HG03196 (cell line): ENCODE results near the gene MRPL45.
A peak's percentile ranks its signal among the peaks of the same experiment; 100 is the strongest.
"Not testable (repeated sequence)": the region's sequence is repeated elsewhere in the genome, so short reads cannot be mapped to it uniquely, and the experiment has no call there.

Experiments used
- ATAC-seq: cut with Tn5 transposase; IDR thresholded peaks from one replicate; pipeline ENCODE4 v1.9.1; 2021; ENCODE audit not compliant: unreplicated experiment

MRPL45 gene

DNA sequence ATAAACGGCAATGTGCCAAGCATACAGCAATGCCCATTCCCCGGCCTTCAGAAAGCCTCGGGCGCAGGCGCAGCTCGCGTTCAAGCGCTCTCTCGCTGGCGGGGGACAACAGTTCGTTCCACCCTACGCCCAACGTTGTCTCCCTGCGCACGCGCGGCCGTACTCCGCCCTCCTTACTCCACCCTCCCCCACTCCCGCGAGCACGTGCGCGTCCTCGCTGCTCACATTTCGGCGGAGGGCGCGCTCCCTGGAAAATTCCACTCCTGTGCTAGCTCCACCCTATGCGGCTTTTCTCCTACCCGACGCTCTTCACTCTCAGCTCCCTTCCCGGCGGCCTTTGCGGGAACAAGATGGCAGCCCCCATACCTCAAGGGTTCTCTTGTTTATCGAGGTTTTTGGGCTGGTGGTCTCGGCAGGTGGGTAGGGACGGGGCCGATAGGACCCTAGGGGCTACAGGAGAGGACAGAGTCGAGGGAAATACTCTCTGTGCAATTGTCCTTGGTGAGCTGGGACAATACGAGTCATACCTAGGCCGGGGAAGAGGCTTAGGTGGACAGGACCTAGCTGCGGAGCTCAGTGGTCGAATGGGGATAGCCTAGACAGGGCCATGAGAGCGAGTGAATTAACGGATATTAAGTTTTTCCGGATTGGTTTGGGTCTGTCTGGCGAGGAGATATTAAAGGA lies at the start of gene MRPL45:
Gene MRPL45, plus strand, starts transcription at position 335 of the 684 bp plus-strand sequence. Its CDS starts 16 bp downstream, at position 351.
- peak; percentile 94 for ATAC-seq

GRCh38 chr17:38253191-38253590 lies 43.8 kb upstream of the MRPL45 start:
- ATAC-seq, result not testable (repeated sequence)

GRCh38 chr17:38254357-38254756 lies 42.6 kb upstream of the MRPL45 start:
- ATAC-seq, result not testable (repeated sequence)

- ATAC-seq, result peak; percentile 80
Observed at GRCh38 chr17:38257013-38257621, 39.9 kb upstream of the MRPL45 start.

DNA sequence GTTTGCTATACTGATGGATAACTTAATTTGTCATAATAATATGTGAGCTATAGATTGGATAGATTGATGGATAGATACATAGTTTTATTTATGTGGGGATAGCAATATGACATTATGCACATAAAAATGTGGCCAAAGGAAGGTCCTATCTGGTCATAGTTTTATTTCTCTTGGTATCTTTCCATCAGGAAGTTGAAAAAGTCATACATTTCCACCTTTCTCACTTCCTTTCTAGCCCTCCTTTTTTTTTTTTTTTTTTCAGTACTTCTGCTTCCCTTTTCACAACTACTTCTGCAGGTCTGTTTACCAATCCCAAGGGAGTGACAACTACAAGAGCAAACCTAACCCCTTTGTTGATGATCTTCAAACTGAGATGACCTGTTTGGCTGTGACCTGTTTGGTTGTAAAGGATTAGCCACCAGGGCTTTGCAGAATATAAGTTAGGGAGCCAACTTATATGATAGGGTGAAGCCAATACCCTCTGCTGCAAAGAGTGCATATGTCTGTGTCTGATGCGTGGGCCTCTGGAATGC lies 30.9 kb upstream of the MRPL45 start:
- not testable (repeated sequence) for ATAC-seq

- not testable (repeated sequence) for ATAC-seq
Observed at GRCh38 chr17:38266571-38266970, 30.4 kb upstream of the MRPL45 start.

GRCh38 chr17:38268138-38268537 lies 28.8 kb upstream of the MRPL45 start:
- ATAC-seq, result not testable (repeated sequence)

DNA sequence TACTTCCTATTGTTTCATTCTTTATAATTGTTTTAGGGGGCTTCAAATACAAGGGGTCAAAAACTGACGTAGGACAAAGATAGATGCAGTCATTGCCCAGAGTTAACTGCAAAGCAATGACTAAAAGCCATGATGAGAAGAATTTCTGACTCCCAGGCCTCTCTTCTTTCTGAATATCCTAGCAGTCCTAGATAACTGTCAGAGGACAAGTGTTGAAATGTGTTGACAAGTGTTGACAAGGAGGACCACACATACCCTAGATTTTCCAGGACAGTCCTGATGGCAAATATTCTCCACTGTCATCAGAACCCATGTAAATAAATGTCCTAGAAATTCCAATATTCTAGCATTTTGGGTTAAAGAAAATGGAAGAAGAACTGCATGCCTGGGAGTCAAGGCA lies 27.9 kb upstream of the MRPL45 start:
- ATAC-seq, result not testable (repeated sequence)

DNA sequence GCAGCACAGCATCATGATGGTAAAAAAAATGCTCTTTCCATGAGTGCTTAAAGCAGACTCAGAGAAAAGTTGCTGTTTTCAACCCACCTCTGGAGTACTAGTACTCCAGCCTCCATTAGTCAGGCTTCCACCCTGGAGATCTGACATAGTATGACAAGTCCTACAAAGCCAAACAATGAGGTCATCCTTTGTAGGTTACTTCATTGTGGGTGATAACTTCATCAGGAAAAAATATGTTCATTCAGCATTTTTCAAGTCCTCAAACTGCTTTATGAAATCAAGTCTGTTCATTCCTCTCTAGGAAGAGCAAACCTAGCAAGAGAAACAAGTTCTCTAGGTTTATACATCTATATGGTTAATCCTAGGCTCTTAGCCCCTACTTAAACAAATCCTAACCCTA lies 27.4 kb upstream of the MRPL45 start:
- not testable (repeated sequence) for ATAC-seq

- not testable (repeated sequence) for ATAC-seq
Observed at GRCh38 chr17:38285994-38286393, 11.0 kb upstream of the MRPL45 start.

- peak; percentile 55 for ATAC-seq
Observed at GRCh38 chr17:38286501-38287091, 10.4 kb upstream of the MRPL45 start.

- not testable (repeated sequence) for ATAC-seq
Observed at GRCh38 chr17:38288217-38288827, 8.6 kb upstream of the MRPL45 start.

GRCh38 chr17:38289760-38290159 lies 7.2 kb upstream of the MRPL45 start:
- ATAC-seq, result not testable (repeated sequence)

DNA sequence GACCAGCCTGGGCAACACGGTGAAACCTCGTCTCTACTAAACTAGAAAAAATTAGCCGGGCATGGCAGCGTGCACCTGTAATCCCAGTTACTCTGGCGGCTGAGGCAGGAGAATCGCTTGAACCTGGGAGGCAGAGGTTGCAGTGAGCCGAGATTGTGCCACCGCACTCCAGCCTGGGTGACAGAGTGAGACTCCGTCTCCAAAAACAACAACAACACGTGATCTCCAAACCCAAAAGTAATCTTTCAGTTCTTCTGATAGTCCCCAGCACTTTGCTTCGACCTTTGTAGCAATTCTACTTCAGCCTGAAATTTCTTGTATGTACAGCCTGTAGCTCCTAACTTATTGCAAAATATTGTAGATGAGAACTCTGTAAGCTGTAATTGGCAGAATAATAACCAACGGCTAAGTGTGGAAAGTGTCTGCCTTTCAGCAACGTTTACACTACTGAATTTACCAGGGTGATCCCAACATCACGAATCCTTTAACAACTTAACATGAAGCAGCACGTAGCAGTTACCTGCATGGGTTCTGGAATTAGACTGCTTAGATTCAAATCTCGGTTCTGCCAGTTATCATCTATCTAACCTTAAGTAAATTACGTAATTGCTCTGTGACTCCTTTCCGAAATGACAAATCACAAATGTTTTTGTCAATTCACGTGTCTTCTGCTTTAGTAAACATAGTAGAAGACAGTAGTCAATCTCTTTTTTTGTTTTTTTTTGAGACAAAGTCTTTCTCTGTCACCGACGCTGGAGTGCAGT lies 1.2 kb upstream of the MRPL45 start:
- not testable (repeated sequence) for ATAC-seq

DNA sequence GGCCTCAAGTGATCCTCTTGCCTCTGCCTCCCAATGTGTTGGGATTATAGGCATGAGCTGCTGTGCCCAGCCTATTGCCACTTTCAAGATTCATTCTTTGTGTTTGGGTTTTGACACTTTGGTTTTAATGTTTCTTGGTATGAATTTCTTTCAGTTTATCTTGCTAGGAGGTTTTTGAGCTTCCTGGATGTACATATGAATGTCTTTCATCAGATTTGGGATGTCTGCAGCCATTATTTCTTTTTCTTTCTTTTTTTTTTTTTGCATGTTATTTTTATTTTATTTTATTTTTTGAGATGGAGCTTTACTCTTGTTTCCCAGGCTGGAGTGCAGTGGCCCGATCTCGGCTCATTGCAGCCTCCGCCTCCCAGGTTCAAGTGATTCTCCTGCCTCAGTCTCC lies 18.5 kb downstream of the MRPL45 start:
- ATAC-seq, result no peak

DNA sequence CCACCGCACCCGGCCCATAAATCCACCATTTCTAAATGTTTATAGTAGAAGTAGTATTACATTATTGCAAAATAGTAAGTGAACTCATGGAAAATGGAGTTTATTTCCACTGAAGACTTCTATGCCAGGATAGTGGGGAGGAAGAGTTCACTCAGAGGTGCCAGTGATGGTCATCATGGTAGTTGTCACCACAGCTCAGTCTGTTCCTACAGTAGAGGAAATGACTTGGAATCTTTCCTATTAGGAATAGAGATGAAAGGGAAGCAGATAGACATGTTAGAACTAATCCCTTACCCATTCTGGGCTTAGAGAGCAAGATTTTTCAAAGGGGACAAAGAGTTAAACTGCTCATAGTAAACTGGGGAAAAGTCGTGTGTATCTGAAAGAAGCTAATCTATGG lies 20.1 kb downstream of the MRPL45 start:
- no peak for ATAC-seq

DNA sequence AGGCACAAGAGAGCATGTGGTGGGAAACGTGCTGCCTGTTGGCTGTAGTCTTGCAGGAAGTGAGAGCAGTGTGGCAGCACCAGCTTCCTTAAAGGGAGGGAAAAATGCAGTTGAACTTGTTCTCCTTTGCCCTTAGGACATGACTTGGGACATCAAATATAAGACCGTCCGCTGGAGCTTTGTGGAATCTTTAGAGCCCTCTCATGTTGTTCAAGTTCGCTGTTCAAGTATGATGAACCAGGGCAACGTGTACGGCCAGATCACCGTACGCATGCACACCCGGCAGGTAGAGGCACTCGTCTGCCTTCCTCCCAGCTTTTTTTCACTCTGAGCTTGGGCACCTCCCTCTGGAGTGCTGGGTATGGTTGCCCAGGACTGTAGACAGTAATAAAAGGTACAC lies 23.5 kb downstream of the MRPL45 start:
- no peak for ATAC-seq

DNA sequence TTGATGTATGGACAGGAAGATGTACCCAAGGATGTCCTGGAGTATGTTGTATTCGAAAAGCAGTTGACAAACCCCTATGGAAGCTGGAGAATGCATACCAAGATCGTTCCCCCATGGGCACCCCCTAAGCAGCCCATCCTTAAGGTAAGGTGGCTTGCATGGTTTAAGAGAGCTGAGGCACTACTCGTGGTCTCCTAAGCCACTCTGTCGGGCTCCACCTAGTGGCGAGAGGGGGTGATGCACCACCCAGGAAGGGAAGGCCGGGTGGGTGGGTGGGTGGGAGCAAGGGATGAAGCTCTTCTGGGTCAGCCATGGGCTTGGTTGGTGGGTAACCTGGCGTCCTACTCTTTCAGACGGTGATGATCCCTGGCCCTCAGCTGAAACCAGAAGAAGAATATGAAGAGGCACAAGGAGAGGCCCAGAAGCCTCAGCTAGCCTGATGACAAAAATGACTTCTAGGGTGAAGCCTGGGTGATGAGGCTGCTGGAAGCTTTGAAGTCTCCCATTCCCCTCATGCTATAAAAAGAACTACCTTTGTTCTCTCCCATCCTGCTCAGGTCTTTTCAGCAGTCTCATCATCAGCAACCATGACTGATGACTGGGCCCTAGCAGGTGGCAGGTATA lies 25.3 kb downstream of the MRPL45 start:
- no peak for ATAC-seq

DNA sequence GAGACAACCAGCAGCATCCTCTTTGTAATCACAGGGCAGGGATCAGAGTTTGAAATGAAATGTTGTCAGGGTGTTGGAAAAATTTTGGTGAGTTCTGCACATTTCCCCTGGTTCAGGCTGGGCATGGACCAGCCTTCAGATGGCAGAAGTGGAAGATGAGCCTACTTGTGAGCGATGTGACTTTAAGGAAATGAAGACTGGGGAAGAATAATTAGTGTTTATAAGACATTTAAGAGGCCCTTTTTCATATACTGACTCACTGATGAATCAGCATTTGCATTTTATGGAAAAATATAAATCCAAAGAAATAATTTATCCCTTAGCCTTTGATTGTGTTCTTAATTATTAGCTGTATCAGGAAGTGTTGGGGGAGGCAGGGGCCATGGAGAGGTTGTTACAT lies 25.9 kb downstream of the MRPL45 start:
- no peak for ATAC-seq

- ATAC-seq, result no peak
Observed at GRCh38 chr17:38324141-38324697, 27.3 kb downstream of the MRPL45 start.
